ENCODE measurements around the gene CHRDL2.

CHRDL2 gene

GRCh38 chr11:74689666-74690065 lies 41.6 kb downstream of the CHRDL2 start:
- Histone ChIP-seq H3K36me3 (ENCODE audit: control insufficient read depth in 2 of 2, insufficient read depth in 1 of 2, low read length in 2 of 2) (no peaks in the 10 kb centered on the region), H3K4me1 (ENCODE audit: control insufficient read depth, insufficient read depth, low read length) (no peaks in the 10 kb centered on the region), H3K9me3 (ENCODE audit: control insufficient read depth, insufficient read depth, low read depth, low read length) (no peaks in the 10 kb centered on the region), H3K27ac (ENCODE audit: extremely low read depth, low read depth, low read length) (no peak overlapping the region), H3K4me3 (ENCODE audit: low read depth, low read length) (no peak overlapping the region)
- TF ChIP-seq MZF1 (tag by site-specific recombination; IDR thresholded peaks at IDR 0.05; ENCODE audit: borderline replicate concordance) (no peak), ZNF555 (tag by site-specific recombination; conservative IDR thresholded peaks at IDR 0.05) (no peak), HOXC10 (CRISPR knock-in tag; IDR thresholded peaks at IDR 0.05) (no peak), ZNF423 (tag by site-specific recombination; IDR thresholded peaks at IDR 0.05) (no peak), INSM2 (tag by site-specific recombination; IDR thresholded peaks at IDR 0.05) (no peak), ZNF214 (tag by site-specific recombination; IDR thresholded peaks at IDR 0.05; ENCODE audit: borderline replicate concordance) (no peak), ZNF629 (tag by site-specific recombination; IDR thresholded peaks at IDR 0.05) (no peak), ZBTB10 (tag by site-specific recombination; IDR thresholded peaks at IDR 0.05) (no peak), ZSCAN5A (tag by site-specific recombination; IDR thresholded peaks at IDR 0.05) (no peak), TSHZ1 (tag by site-specific recombination; IDR thresholded peaks at IDR 0.05; ENCODE audit: borderline replicate concordance) (no peak), KLF8 (tag by site-specific recombination; IDR thresholded peaks at IDR 0.05) (no peak), ZNF311 (tag by site-specific recombination; IDR thresholded peaks at IDR 0.05; ENCODE audit: borderline replicate concordance) (no peak), ZSCAN30 (tag by site-specific recombination; IDR thresholded peaks at IDR 0.05) (no peak), ZNF433 (tag by site-specific recombination; IDR thresholded peaks at IDR 0.05; ENCODE audit: low read depth) (no peak), GLI2 (tag by site-specific recombination; IDR thresholded peaks at IDR 0.05; ENCODE audit: borderline replicate concordance, low read depth) (no peak), ZBTB6 (tag by site-specific recombination; IDR thresholded peaks at IDR 0.05) (no peak), PRDM6 (tag by site-specific recombination; IDR thresholded peaks at IDR 0.05) (no peak)
- ChIA-PET CTCF (interaction anchor here (1.4 kb wide), 1 partner anchor 12 kb away, joined by 6 read pairs; no protein-coding TSS in a partner anchor), POLR2A (no interaction called here)
